ENCODE data around the gene USP37. TPM values are rescaled to one million over a fixed set of nuclear protein-coding genes. Genes with fewer than 3 reads are reported as not detected.
"Not testable (repeated sequence)": the region's sequence is repeated elsewhere in the genome, so short reads cannot be mapped to it uniquely, and the experiment has no call there.

Gene USP37
- total RNA-seq, 4 donors from 2014 or later = 10.5 to 12.0 (median 11.4) TPM

- H3K4me3 ChIP-seq (ENCODE audit: low read depth, poor library complexity, severe bottlenecking) = no peak overlapping the region
- intact Hi-C loops (cut with DNase I; ENCODE audit: low total_unique reads) = no loop called here
- no peak for DNase-seq (ENCODE audit: low spot score in 2 of 2)
- TF ChIP-seq POLR2A (IDR thresholded peaks at IDR 0.05) (no peak), CTCF (IDR thresholded peaks at IDR 0.05) (no peak)
- 76 to 83% methylated on average over 1 of the region's 1 CpG for WGBS, 2 donors
These were observed 4.1 kb downstream of the USP37 start for GRCh38 chr2:218564056-218564455.

GRCh38 chr2:218558986-218559385, 9.2 kb downstream of the USP37 start:
- no peak overlapping the region for H3K4me3 ChIP-seq (ENCODE audit: low read depth, poor library complexity, severe bottlenecking)
- no peak for TF ChIP-seq POLR2A (IDR thresholded peaks at IDR 0.05)
- no peak for TF ChIP-seq CTCF (IDR thresholded peaks at IDR 0.05)
- 86 to 95% methylated on average over 3 of the region's 3 CpGs for WGBS, 2 donors
- intact Hi-C loops (cut with DNase I; ENCODE audit: low total_unique reads) = no loop called here
- no peak for DNase-seq (ENCODE audit: low spot score in 2 of 2)

GRCh38 chr2:218557941-218558340, 10.2 kb downstream of the USP37 start:
- intact Hi-C loops (cut with DNase I; ENCODE audit: low total_unique reads) = no loop called here
- 69 to 71% methylated on average over 2 of the region's 2 CpGs for WGBS, 2 donors
- no peak overlapping the region for H3K4me3 ChIP-seq (ENCODE audit: low read depth, poor library complexity, severe bottlenecking)
- DNase-seq (ENCODE audit: low spot score in 2 of 2) = no peak
- no peak for TF ChIP-seq CTCF (IDR thresholded peaks at IDR 0.05)
- no peak for TF ChIP-seq POLR2A (IDR thresholded peaks at IDR 0.05)

- H3K4me3 ChIP-seq (ENCODE audit: low read depth, poor library complexity, severe bottlenecking) = no peak overlapping the region
- intact Hi-C loops (cut with DNase I; ENCODE audit: low total_unique reads) = no loop called here
- WGBS, 2 donors = 86 to 91% methylated on average over 4 of the region's 4 CpGs
- TF ChIP-seq CTCF (IDR thresholded peaks at IDR 0.05) (no peak), POLR2A (IDR thresholded peaks at IDR 0.05) (no peak)
- DNase-seq (ENCODE audit: low spot score in 2 of 2) = no peak
These were observed 12.6 kb downstream of the USP37 start for GRCh38 chr2:218555527-218555926.

- H3K4me3 ChIP-seq (ENCODE audit: low read depth, poor library complexity, severe bottlenecking); intact Hi-C loops (cut with DNase I; ENCODE audit: low total_unique reads); DNase-seq (ENCODE audit: low spot score in 2 of 2): not testable (repeated sequence)
- WGBS, 2 donors = 98 to 100% methylated on average over 3 of the region's 3 CpGs
These were observed 13.9 kb downstream of the USP37 start for GRCh38 chr2:218554225-218554624.

- TF ChIP-seq POLR2A (IDR thresholded peaks at IDR 0.05) (no peak), CTCF (IDR thresholded peaks at IDR 0.05) (no peak)
- no peak overlapping the region for H3K4me3 ChIP-seq (ENCODE audit: low read depth, poor library complexity, severe bottlenecking)
- intact Hi-C loops (cut with DNase I; ENCODE audit: low total_unique reads) = no loop called here
- DNase-seq (ENCODE audit: low spot score in 2 of 2) = no peak
These were observed 20.2 kb downstream of the USP37 start for GRCh38 chr2:218547978-218548377.

Data from lower leg skin (tissue), 4 donors.